ENCODE results near the gene LEF1. TPM values are rescaled to one million over a fixed set of nuclear protein-coding genes. Genes with fewer than 3 reads are reported as not detected.

The LEF1 gene
- total RNA-seq, 1 experiment from 2014 or later: 2.8 TPM

DNA sequence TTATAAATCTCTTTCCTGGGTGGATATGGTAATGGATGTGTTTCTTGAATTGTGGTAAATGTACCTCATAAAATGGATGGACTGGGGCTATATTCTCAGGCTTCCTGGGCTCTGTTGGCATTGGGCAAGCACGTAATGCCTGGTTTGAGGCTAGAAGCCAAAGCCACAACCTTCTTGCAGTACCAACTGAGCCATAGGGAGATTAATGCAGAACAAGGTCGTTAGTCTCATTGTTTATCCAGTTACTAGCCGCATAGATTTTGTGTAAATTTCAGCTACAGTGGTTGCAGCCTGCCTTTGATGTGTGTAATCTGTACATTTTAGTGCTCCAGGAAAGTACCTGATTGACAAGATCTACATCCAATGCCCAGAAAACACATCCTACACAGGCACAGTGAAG, 7.2 kb upstream of the LEF1 start:
- H3K4me1 ChIP-seq (replicated peaks; ENCODE audit: insufficient read depth): peaks cover 5% of the 10 kb centered on the region; the same call in 1 of the 2 replicates
- no peak for TF ChIP-seq EZH2 (IDR thresholded peaks at IDR 0.05; ENCODE audit: low read depth)
- TF ChIP-seq, protein P1, sequence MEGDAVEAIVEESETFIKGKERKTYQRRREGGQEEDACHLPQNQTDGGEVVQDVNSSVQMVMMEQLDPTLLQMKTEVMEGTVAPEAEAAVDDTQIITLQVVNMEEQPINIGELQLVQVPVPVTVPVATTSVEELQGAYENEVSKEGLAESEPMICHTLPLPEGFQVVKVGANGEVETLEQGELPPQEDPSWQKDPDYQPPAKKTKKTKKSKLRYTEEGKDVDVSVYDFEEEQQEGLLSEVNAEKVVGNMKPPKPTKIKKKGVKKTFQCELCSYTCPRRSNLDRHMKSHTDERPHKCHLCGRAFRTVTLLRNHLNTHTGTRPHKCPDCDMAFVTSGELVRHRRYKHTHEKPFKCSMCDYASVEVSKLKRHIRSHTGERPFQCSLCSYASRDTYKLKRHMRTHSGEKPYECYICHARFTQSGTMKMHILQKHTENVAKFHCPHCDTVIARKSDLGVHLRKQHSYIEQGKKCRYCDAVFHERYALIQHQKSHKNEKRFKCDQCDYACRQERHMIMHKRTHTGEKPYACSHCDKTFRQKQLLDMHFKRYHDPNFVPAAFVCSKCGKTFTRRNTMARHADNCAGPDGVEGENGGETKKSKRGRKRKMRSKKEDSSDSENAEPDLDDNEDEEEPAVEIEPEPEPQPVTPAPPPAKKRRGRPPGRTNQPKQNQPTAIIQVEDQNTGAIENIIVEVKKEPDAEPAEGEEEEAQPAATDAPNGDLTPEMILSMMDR (conservative IDR thresholded peaks at IDR 0.05): no peak
- CTCF ChIA-PET: no interaction called here
- no peaks in the 10 kb centered on the region for H3K79me2 ChIP-seq (ENCODE audit: low read depth)
- no TSS peak for BruUV-seq (replicated peaks)
- H3K27me3 ChIP-seq (ENCODE audit: insufficient read depth, low read depth): no peaks in the 10 kb centered on the region
- no peak overlapping the region for H2AFZ ChIP-seq
- intact Hi-C loops (cut with micrococcal nuclease; ENCODE audit: unreplicated experiment): no loop called here
- no peak overlapping the region for H3K4me3 ChIP-seq
- no peak overlapping the region for H3K27ac ChIP-seq
- H3K9me3 ChIP-seq (ENCODE audit: insufficient read depth, low read depth): no peaks in the 10 kb centered on the region
- no peak overlapping the region for H3K4me2 ChIP-seq
- H3F3A ChIP-seq (ENCODE audit: insufficient read depth, low read depth): no peaks in the 10 kb centered on the region
- no peak for DNase-seq
- H4K20me1 ChIP-seq (ENCODE audit: insufficient read depth): no peaks in the 10 kb centered on the region
- no peaks in the 10 kb centered on the region for H3K9me2 ChIP-seq (ENCODE audit: insufficient read depth)
- no peaks in the 10 kb centered on the region for H3K36me3 ChIP-seq (ENCODE audit: low read depth)
- POLR2A ChIA-PET (ENCODE audit: unreplicated experiment): no interaction called here

DNA sequence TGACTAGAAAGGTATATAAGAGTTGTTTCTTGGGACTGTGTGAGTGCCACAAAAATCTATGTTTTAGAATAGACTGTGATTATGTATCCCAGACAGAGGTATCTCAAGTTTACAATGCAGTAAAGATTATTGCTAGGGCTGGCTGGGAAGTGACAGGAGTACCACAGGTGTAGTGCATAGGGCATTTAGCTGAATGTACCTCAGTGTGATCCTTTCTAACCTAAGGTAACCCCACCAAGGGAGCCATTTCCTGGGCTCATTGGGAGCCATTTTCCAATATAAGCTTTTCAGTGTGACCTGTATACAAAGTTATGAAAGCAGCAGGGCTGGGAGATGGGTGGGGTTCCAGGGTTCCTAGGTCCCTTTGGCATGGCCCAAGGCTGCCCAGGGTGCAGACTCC, 6.1 kb upstream of the LEF1 start:
- intact Hi-C loops (cut with micrococcal nuclease; ENCODE audit: unreplicated experiment): no loop called here
- Histone ChIP-seq H3K9me2 (ENCODE audit: insufficient read depth) (no peaks in the 10 kb centered on the region), H3K4me3 (no peak overlapping the region), H3K27me3 (ENCODE audit: insufficient read depth, low read depth) (no peaks in the 10 kb centered on the region), H3K9me3 (ENCODE audit: insufficient read depth, low read depth) (no peaks in the 10 kb centered on the region), H2AFZ (no peak overlapping the region), H3K4me1 (replicated peaks; ENCODE audit: insufficient read depth) (peaks cover 5% of the 10 kb centered on the region; the same call in 1 of the 2 replicates), H3K79me2 (ENCODE audit: low read depth) (no peaks in the 10 kb centered on the region), H3K4me2 (no peak overlapping the region), H3K27ac (no peak overlapping the region), H3K36me3 (ENCODE audit: low read depth) (no peaks in the 10 kb centered on the region), H4K20me1 (ENCODE audit: insufficient read depth) (no peaks in the 10 kb centered on the region), H3F3A (ENCODE audit: insufficient read depth, low read depth) (no peaks in the 10 kb centered on the region)
- ChIA-PET CTCF (no interaction called here), POLR2A (ENCODE audit: unreplicated experiment) (no interaction called here)
- no TSS peak for BruUV-seq (replicated peaks)
- DNase-seq: no peak
- TF ChIP-seq EZH2 (IDR thresholded peaks at IDR 0.05; ENCODE audit: low read depth): no peak
- TF ChIP-seq, protein P1 (conservative IDR thresholded peaks at IDR 0.05): no peak

DNA sequence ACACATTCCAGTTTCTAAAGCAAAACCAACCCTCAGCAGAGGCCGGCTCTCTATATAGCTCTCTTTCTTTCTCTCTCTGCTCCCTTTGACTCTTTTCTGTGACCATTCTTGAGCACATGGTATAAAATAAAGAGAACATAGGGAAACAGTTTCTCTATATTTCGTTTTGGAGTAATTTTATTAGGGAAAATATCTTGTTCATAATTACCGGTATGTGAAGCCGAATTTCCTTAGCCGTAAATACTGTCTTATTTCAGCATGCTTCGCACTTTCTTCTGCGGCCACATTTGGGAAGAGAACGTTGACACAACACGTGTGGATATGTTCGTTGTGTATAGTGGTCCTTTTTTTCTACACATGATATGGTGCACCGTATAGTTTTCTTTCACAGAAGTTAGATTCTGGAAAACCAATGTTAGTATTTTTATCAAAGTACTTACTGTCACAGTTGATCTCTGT, 4.9 kb upstream of the LEF1 start:
- H2AFZ ChIP-seq: peak overlapping the region; percentile 82
- no peak overlapping the region for H3K27ac ChIP-seq
- H3K79me2 ChIP-seq (ENCODE audit: low read depth): no peaks in the 10 kb centered on the region
- intact Hi-C loops (cut with micrococcal nuclease; ENCODE audit: unreplicated experiment): no loop called here
- no TSS peak for BruUV-seq (replicated peaks)
- H3K9me2 ChIP-seq (ENCODE audit: insufficient read depth): no peaks in the 10 kb centered on the region
- H3K27me3 ChIP-seq (ENCODE audit: insufficient read depth, low read depth): no peaks in the 10 kb centered on the region
- H4K20me1 ChIP-seq (ENCODE audit: insufficient read depth): no peaks in the 10 kb centered on the region
- ChIA-PET CTCF (no interaction called here), POLR2A (ENCODE audit: unreplicated experiment) (no interaction called here)
- H3K9me3 ChIP-seq (ENCODE audit: insufficient read depth, low read depth): no peaks in the 10 kb centered on the region
- peak overlapping the region; percentile 72 for H3K4me3 ChIP-seq
- no peak for TF ChIP-seq EZH2 (IDR thresholded peaks at IDR 0.05; ENCODE audit: low read depth)
- TF ChIP-seq, protein P1 (conservative IDR thresholded peaks at IDR 0.05): no peak
- H3K4me2 ChIP-seq: peak overlapping the region; percentile 80
- no peaks in the 10 kb centered on the region for H3K36me3 ChIP-seq (ENCODE audit: low read depth)
- peaks cover 5% of the 10 kb centered on the region; the same call in 1 of the 2 replicates for H3K4me1 ChIP-seq (replicated peaks; ENCODE audit: insufficient read depth)
- no peak for DNase-seq
- no peaks in the 10 kb centered on the region for H3F3A ChIP-seq (ENCODE audit: insufficient read depth, low read depth)
